DOHH2 (cell line): Measurements from ENCODE around the gene NFE2L2.
"Not testable (repeated sequence)": the region's sequence is repeated elsewhere in the genome, so short reads cannot be mapped to it uniquely, and the experiment has no call there.

Experiments
- H3F3A ChIP-seq: fragments of 200-600 bp; sonication (generic), shearing (Covaris generic); 2 replicates; pipeline ENCODE4 v1.6.0; 2016; ENCODE audit warnings: antibody characterized with exemption, mild to moderate bottlenecking; ENCODE audit not compliant: control insufficient read depth, insufficient read depth
- H3K27ac ChIP-seq: fragments of 200-600 bp; sonication (generic); 2 replicates; pipeline ENCODE4 v1.5.1; 2014; ENCODE audit warnings: low read depth, mild to moderate bottlenecking, low read length, moderate library complexity
- H3K27me3 ChIP-seq: fragments of 200-600 bp; sonication (generic); 2 replicates; pipeline ENCODE4 v1.6.1; 2014; ENCODE audit warnings: mild to moderate bottlenecking, low read length, mixed read lengths; ENCODE audit not compliant: control insufficient read depth
- H3K36me3 ChIP-seq: fragments of 200-600 bp; sonication (generic); 2 replicates; pipeline ENCODE4 v1.6.1; 2014; ENCODE audit warnings: mild to moderate bottlenecking, low read length, moderate library complexity, mixed read lengths; ENCODE audit not compliant: control insufficient read depth
- H3K4me1 ChIP-seq: fragments of 200-600 bp; sonication (generic); 2 replicates; pipeline ENCODE4 v1.6.1; 2014; ENCODE audit warnings: mild to moderate bottlenecking, low read length, mixed read lengths; ENCODE audit not compliant: control insufficient read depth
- H3K4me2 ChIP-seq: fragments of 200-600 bp; sonication (generic); 2 replicates; pipeline ENCODE4 v1.6.0; 2014; ENCODE audit warnings: mild to moderate bottlenecking, low read length, moderate library complexity
- H3K4me3 ChIP-seq: fragments of 200-600 bp; sonication (generic); 2 replicates; pipeline ENCODE4 v1.5.1; 2014; ENCODE audit warnings: mild to moderate bottlenecking, low read length, mixed read lengths
- H3K79me2 ChIP-seq: fragments of 200-600 bp; sonication (generic); 2 replicates; pipeline ENCODE4 v1.6.1; 2014; ENCODE audit warnings: mild to moderate bottlenecking, low read length, mixed read lengths; ENCODE audit not compliant: control insufficient read depth
- H3K9me2 ChIP-seq: fragments of 200-600 bp; sonication (generic); replicated peaks from 2 replicates; pipeline ENCODE4 v1.6.1; 2014; ENCODE audit warnings: mild to moderate bottlenecking, low read length, mixed read lengths; ENCODE audit not compliant: control insufficient read depth
- H3K9me3 ChIP-seq: fragments of 200-600 bp; sonication (generic); 2 replicates; pipeline ENCODE4 v1.6.1; 2014; ENCODE audit warnings: antibody characterized with exemption, low read length, mixed read lengths; ENCODE audit not compliant: control insufficient read depth, insufficient read depth
- H4K20me1 ChIP-seq: fragments of 200-600 bp; sonication (generic); 2 replicates; pipeline ENCODE4 v1.6.0; 2014; ENCODE audit warnings: low read depth, mild to moderate bottlenecking, antibody characterized with exemption, low read length, moderate library complexity; ENCODE audit not compliant: control insufficient read depth, insufficient read depth
- CTCF ChIP-seq: fragments of 200-600 bp; sonication (generic); IDR thresholded peaks from one replicate; pipeline ENCODE4 v1.5.1; 2014; ENCODE audit warnings: antibody characterized with exemption, mild to moderate bottlenecking, low read depth, low read length; ENCODE audit not compliant: poor library complexity, severe bottlenecking
- EZH2phosphoT487 ChIP-seq: fragments of 200-600 bp; sonication (generic); IDR thresholded peaks from 2 replicates; pipeline ENCODE4 v1.6.1; 2017; ENCODE audit warnings: borderline replicate concordance, mild to moderate bottlenecking, antibody characterized with exemption, low read length, moderate library complexity, mixed read lengths

NFE2L2 gene

GRCh38 chr2:177250461-177250860, 14.1 kb downstream of the NFE2L2 start:
- H3K36me3 ChIP-seq = peaks cover 50% of the 10 kb centered on the region
- peaks cover 100% of the 10 kb centered on the region for H3K79me2 ChIP-seq
- H3K4me3 ChIP-seq = no peak overlapping the region
- H3K4me2 ChIP-seq = no peak overlapping the region
- H3K27me3 ChIP-seq = no peaks in the 10 kb centered on the region
- H4K20me1 ChIP-seq = peaks cover 51% of the 10 kb centered on the region
- H3K9me3 ChIP-seq = no peaks in the 10 kb centered on the region
- H3K9me2 ChIP-seq = no peaks in the 10 kb centered on the region
- peaks cover 4% of the 10 kb centered on the region; the same call in 1 of the 2 replicates for H3K4me1 ChIP-seq
- TF ChIP-seq CTCF = no peak
- no peak for TF ChIP-seq EZH2phosphoT487
- no peak overlapping the region for H3K27ac ChIP-seq
- 0 out of 2 replicates have a peak, but pooled peaks cover 2% of the 10 kb centered on the region for H3F3A ChIP-seq

- Histone ChIP-seq H4K20me1 (peaks cover 43% of the 10 kb centered on the region), H3K36me3 (peaks cover 36% of the 10 kb centered on the region), H3K27ac (no peak overlapping the region), H3K9me3 (no peaks in the 10 kb centered on the region), H3K4me1 (no peaks in the 10 kb centered on the region), H3F3A (no peaks in the 10 kb centered on the region), H3K79me2 (peaks cover 100% of the 10 kb centered on the region), H3K4me3 (no peak overlapping the region), H3K4me2 (no peak overlapping the region), H3K27me3 (no peaks in the 10 kb centered on the region), H3K9me2 (no peaks in the 10 kb centered on the region)
- TF ChIP-seq CTCF (no peak), EZH2phosphoT487 (no peak)
These were observed 15.5 kb downstream of the NFE2L2 start for GRCh38 chr2:177249038-177249437.

GRCh38 chr2:177247693-177248262, 16.7 kb downstream of the NFE2L2 start:
- Histone ChIP-seq H3K9me2 (no peaks in the 10 kb centered on the region), H3K4me1 (peaks cover 9% of the 10 kb centered on the region), H4K20me1 (peaks cover 40% of the 10 kb centered on the region; the same call in 1 of the 2 replicates), H3F3A (no peaks in the 10 kb centered on the region), H3K27ac (no peak overlapping the region), H3K4me2 (no peak overlapping the region), H3K9me3 (no peaks in the 10 kb centered on the region), H3K4me3 (no peak overlapping the region), H3K36me3 (peaks cover 33% of the 10 kb centered on the region), H3K27me3 (no peaks in the 10 kb centered on the region), H3K79me2 (peaks cover 99% of the 10 kb centered on the region)
- TF ChIP-seq EZH2phosphoT487 (no peak), CTCF (no peak)

GRCh38 chr2:177246523-177247030, 17.9 kb downstream of the NFE2L2 start:
- H4K20me1 ChIP-seq = peaks cover 43% of the 10 kb centered on the region; the same call in 1 of the 2 replicates
- H3K27ac ChIP-seq, H3K9me2 ChIP-seq, H3K4me3 ChIP-seq, H3K9me3 ChIP-seq, H3K4me2 ChIP-seq, H3K27me3 ChIP-seq, H3F3A ChIP-seq: not testable (repeated sequence)
- H3K4me1 ChIP-seq = peaks cover 21% of the 10 kb centered on the region
- peaks cover 28% of the 10 kb centered on the region for H3K36me3 ChIP-seq
- peaks cover 99% of the 10 kb centered on the region for H3K79me2 ChIP-seq
